Measurements from ENCODE around the gene ACY1. TPM values are rescaled to one million over a fixed set of nuclear protein-coding genes. Genes with fewer than 3 reads are reported as not detected.

Gene ACY1
- polyA plus RNA-seq, 1 experiment = 55.7 TPM

GRCh38 chr3:52007291-52007690 is 24.0 kb downstream of the ACY1 start:
- POLR2A ChIA-PET = no interaction called here
- H3K27me3 ChIP-seq (ENCODE audit: control insufficient read depth, insufficient read depth, low read length) = no peaks in the 10 kb centered on the region
- no peaks in the 10 kb centered on the region for H3K36me3 ChIP-seq (ENCODE audit: control insufficient read depth, insufficient read depth, low read length)
- CTCF ChIA-PET = interaction anchor here (0.6 to 8.0 kb wide), 5 partner anchors 10 to 117 kb away, joined by 3 to 222 read pairs (median 4); partner anchors contain the start of gene ABHD14B
- no peak for DNase-seq (ENCODE audit: low read depth)
- TF ChIP-seq CTCF (IDR thresholded peaks at IDR 0.05; ENCODE audit: insufficient read depth, low read depth, low read length) = no peak
- no peak overlapping the region for H3K4me3 ChIP-seq (ENCODE audit: low read depth, low read length)

GRCh38 chr3:52010431-52010830 is 27.1 kb downstream of the ACY1 start:
- POLR2A ChIA-PET = no interaction called here
- H3K4me3 ChIP-seq (ENCODE audit: low read depth, low read length) = no peak overlapping the region
- TF ChIP-seq CTCF (IDR thresholded peaks at IDR 0.05; ENCODE audit: insufficient read depth, low read depth, low read length) = no peak
- H3K36me3 ChIP-seq (ENCODE audit: control insufficient read depth, insufficient read depth, low read length) = no peaks in the 10 kb centered on the region
- no peaks in the 10 kb centered on the region for H3K27me3 ChIP-seq (ENCODE audit: control insufficient read depth, insufficient read depth, low read length)
- CTCF ChIA-PET = no interaction called here
- no peak for DNase-seq (ENCODE audit: low read depth)

GRCh38 chr3:52012699-52013098 is 29.4 kb downstream of the ACY1 start:
- no peaks in the 10 kb centered on the region for H3K36me3 ChIP-seq (ENCODE audit: control insufficient read depth, insufficient read depth, low read length)
- ChIA-PET CTCF (interaction anchor here (0.9 to 2.3 kb wide), 5 partner anchors 9 to 123 kb away, joined by 3 to 21 read pairs (median 5); no protein-coding TSS in a partner anchor), POLR2A (no interaction called here)
- DNase-seq (ENCODE audit: low read depth) = no peak
- TF ChIP-seq CTCF (IDR thresholded peaks at IDR 0.05; ENCODE audit: insufficient read depth, low read depth, low read length) = no peak
- H3K4me3 ChIP-seq (ENCODE audit: low read depth, low read length) = no peak overlapping the region
- H3K27me3 ChIP-seq (ENCODE audit: control insufficient read depth, insufficient read depth, low read length) = no peaks in the 10 kb centered on the region

GRCh38 chr3:52013802-52014598 is 30.7 kb downstream of the ACY1 start:
- no peak for TF ChIP-seq CTCF (IDR thresholded peaks at IDR 0.05; ENCODE audit: insufficient read depth, low read depth, low read length)
- no peak for DNase-seq (ENCODE audit: low read depth)
- Histone ChIP-seq H3K36me3 (ENCODE audit: control insufficient read depth, insufficient read depth, low read length) (no peaks in the 10 kb centered on the region), H3K27me3 (ENCODE audit: control insufficient read depth, insufficient read depth, low read length) (no peaks in the 10 kb centered on the region), H3K4me3 (ENCODE audit: low read depth, low read length) (no peak overlapping the region)
- POLR2A ChIA-PET = no interaction called here
- CTCF ChIA-PET = interaction anchor here (0.6 to 2.8 kb wide), 8 partner anchors 8 to 398 kb away, joined by 3 to 21 read pairs (median 4); no protein-coding TSS in a partner anchor

- POLR2A ChIA-PET = no interaction called here
- no peak for DNase-seq (ENCODE audit: low read depth)
- Histone ChIP-seq H3K36me3 (ENCODE audit: control insufficient read depth, insufficient read depth, low read length) (no peaks in the 10 kb centered on the region), H3K27me3 (ENCODE audit: control insufficient read depth, insufficient read depth, low read length) (no peaks in the 10 kb centered on the region), H3K4me3 (ENCODE audit: low read depth, low read length) (no peak overlapping the region)
- CTCF ChIA-PET = interaction anchor here (0.6 to 2.9 kb wide), 5 partner anchors 9 to 108 kb away, joined by 4 to 26 read pairs (median 8); no protein-coding TSS in a partner anchor
- TF ChIP-seq CTCF (IDR thresholded peaks at IDR 0.05; ENCODE audit: insufficient read depth, low read depth, low read length) = peak; percentile 56
Measured at GRCh38 chr3:52014613-52015012, 31.3 kb downstream of the ACY1 start.
